Psoas muscle (tissue), 8 donors: ENCODE results near the gene TNFAIP1. TPM values are rescaled to one million over a fixed set of nuclear protein-coding genes. Genes with fewer than 3 reads are reported as not detected.
A peak's percentile ranks its signal among the peaks of the same experiment; 100 is the strongest.

Source experiments
- ATAC-seq, 4 donors: fragments of 200-7000 bp; cut with Tn5 transposase; one replicate each; pipeline ENCODE4 v1.9.1; 2020; ENCODE audit warnings: moderate library complexity in 3 of 4, mild to moderate bottlenecking in 2 of 4
- DNase-seq, 2 donors: peaks; one replicate each; pipeline ENCODE4 v3.0.0-alpha.2; 2020
- H3K27ac ChIP-seq: fragments of 200-600 bp; one replicate; pipeline ENCODE4 v1.8.0; 2022
- H3K27me3 ChIP-seq, 3 donors: fragments of 200-600 bp in 1 of 3; one replicate each; pipeline versions ENCODE4 v1.6.1 to v1.8.0; 2013 to 2022; ENCODE audit warnings: low read length in 2 of 3, mild to moderate bottlenecking in 2 of 3, moderate library complexity in 1 of 3; ENCODE audit not compliant: insufficient read depth in 3 of 3
- H3K36me3 ChIP-seq, 2 donors: fragments of 200-600 bp in 1 of 2; one replicate each; pipeline versions ENCODE4 v1.6.1 to v1.8.0; 2013 to 2022; ENCODE audit warnings: low read depth in 1 of 2, mild to moderate bottlenecking in 1 of 2, moderate library complexity in 1 of 2; ENCODE audit not compliant: insufficient read depth in 1 of 2
- H3K4me1 ChIP-seq: fragments of 200-600 bp; one replicate; pipeline ENCODE4 v1.8.0; 2022
- H3K4me3 ChIP-seq: fragments of 200-600 bp; one replicate; pipeline ENCODE4 v1.8.0; 2022; ENCODE audit warnings: mild to moderate bottlenecking
- H3K9me3 ChIP-seq: fragments of 200-600 bp; one replicate; pipeline ENCODE4 v1.8.0; 2022
- WGBS, 3 donors: extraction: QIAGEN DNeasy Blood & Tissue Kit; methylation state at CpG; one replicate each; pipeline versions ENCODE4 v1.1.6 to v1.1.7; 2013; 5-methylcytosine and 5-hydroxymethylcytosine counted together
- intact Hi-C, 2 donors: fragments of 100-400 bp; cut with DNase I; formaldehyde crosslinking; loops; one replicate each; pipeline versions ENCODE4 v1.11.0 to v1.14.2; 2022
- polyA plus RNA-seq, 3 donors: library from polyadenylated mRNA; stranded (reverse); fragments of 200-250 nt; gene quantifications; one replicate each; pipeline ENCODE4 v1.2.3, GENCODE V29; 2013
- total RNA-seq, 4 donors: library from RNA; stranded (reverse); fragmentation: NEBNext Ultra II Directional in 2 of 4; extraction: Animal tissue kit (Norgen Biotek cat#: 25700) in 2 of 4; gene quantifications; one replicate each; pipeline versions ENCODE4 v1.2.1 to v1.2.4, GENCODE V29; 2021 to 2023
- TF ChIP-seq, protein P1 (sequence below): fragments of 200-600 bp; IDR thresholded peaks from one replicate; pipeline ENCODE4 v1.8.0; 2022; ENCODE audit warnings: antibody characterized with exemption
- donor health status: healthy with polysubstance abuse.
- donor health status: DM: no; HTN: no; CAD: no; lungs with moderate emphysema.
- donor health status: Bipolar disorder and iron deficiency.
- donor health status: healthy.
- donor health status: DM: yes; HTN: yes; CAD: no.
- donor health status: DM: no; HTN: no; CAD: no.
- donor health status: DM: no; HTN: no; CAD: no.
- donor health status: DM: yes; HTN: yes; CAD: no.

Gene TNFAIP1
- total and polyA plus RNA-seq, 7 donors, result 13.0 to 32.6 (median 23.3) TPM

- intact Hi-C loops, result loop anchor here in 1 of 2 donors (2.0 kb wide), 1 partner anchor 20 kb away; no protein-coding TSS in a partner anchor
- 0 to 1% (median 0%) methylated on average over 65 to 80 of the region's 80 CpGs for whole genome bisulfite sequencing, 3 donors
- H3K36me3 ChIP-seq, result peaks cover 19 to 71% of the 10 kb centered on the region in 2 donors
- H3K4me1 ChIP-seq, result peaks cover 26% of the 10 kb centered on the region
- H3K27me3 ChIP-seq, result no peaks in the 10 kb centered on the region
- peak within 1 kb of the TSS; percentile 100 for H3K4me3 ChIP-seq
- peak within 1 kb of the TSS; percentile 97 for H3K27ac ChIP-seq
- peak; percentile 96 to 98 for DNase-seq
- peak; percentile 99 for ATAC-seq
- TF ChIP-seq, protein P1, sequence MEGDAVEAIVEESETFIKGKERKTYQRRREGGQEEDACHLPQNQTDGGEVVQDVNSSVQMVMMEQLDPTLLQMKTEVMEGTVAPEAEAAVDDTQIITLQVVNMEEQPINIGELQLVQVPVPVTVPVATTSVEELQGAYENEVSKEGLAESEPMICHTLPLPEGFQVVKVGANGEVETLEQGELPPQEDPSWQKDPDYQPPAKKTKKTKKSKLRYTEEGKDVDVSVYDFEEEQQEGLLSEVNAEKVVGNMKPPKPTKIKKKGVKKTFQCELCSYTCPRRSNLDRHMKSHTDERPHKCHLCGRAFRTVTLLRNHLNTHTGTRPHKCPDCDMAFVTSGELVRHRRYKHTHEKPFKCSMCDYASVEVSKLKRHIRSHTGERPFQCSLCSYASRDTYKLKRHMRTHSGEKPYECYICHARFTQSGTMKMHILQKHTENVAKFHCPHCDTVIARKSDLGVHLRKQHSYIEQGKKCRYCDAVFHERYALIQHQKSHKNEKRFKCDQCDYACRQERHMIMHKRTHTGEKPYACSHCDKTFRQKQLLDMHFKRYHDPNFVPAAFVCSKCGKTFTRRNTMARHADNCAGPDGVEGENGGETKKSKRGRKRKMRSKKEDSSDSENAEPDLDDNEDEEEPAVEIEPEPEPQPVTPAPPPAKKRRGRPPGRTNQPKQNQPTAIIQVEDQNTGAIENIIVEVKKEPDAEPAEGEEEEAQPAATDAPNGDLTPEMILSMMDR, result no peak
- no peaks in the 10 kb centered on the region for H3K9me3 ChIP-seq
Observed at GRCh38 chr17:28357061-28357900, 21.7 kb downstream of the TNFAIP1 start, which contains the start of gene POLDIP2. Gene POLDIP2, minus strand, starts transcription at chr17:28357527. Its CDS starts 79 bp downstream, at chr17:28357448.

- WGBS, 3 donors, result 1 to 4% (median 3%) methylated on average over 4 of the region's 4 CpGs
- Histone ChIP-seq H3K36me3 (peaks cover 19 to 71% of the 10 kb centered on the region in 2 donors), H3K27me3 (no peaks in the 10 kb centered on the region), H3K4me3 (peak overlapping the region; percentile 100), H3K9me3 (no peaks in the 10 kb centered on the region), H3K4me1 (peaks cover 26% of the 10 kb centered on the region), H3K27ac (peak overlapping the region; percentile 97)
- TF ChIP-seq, protein P1, result no peak
- ATAC-seq, result no peak
- intact Hi-C loops, result loop anchor here in 1 of 2 donors (2.0 kb wide), 1 partner anchor 21 kb away; no protein-coding TSS in a partner anchor
- DNase-seq, result no peak
Observed at GRCh38 chr17:28357901-28358197, 22.3 kb downstream of the TNFAIP1 start.

- Histone ChIP-seq H3K9me3 (no peaks in the 10 kb centered on the region), H3K27ac (no peak overlapping the region), H3K4me1 (peaks cover 9% of the 10 kb centered on the region), H3K4me3 (no peak overlapping the region), H3K36me3 (peaks cover 11 to 72% of the 10 kb centered on the region in 2 donors), H3K27me3 (no peaks in the 10 kb centered on the region)
- no peak for ATAC-seq
- TF ChIP-seq, protein P1, result no peak
- WGBS, 3 donors, result 83 to 88% (median 86%) methylated on average over 5 of the region's 5 CpGs
- intact Hi-C loops, result no loop called here
- no peak for DNase-seq
Observed at GRCh38 chr17:28363186-28363585, 27.6 kb downstream of the TNFAIP1 start.

DNA sequence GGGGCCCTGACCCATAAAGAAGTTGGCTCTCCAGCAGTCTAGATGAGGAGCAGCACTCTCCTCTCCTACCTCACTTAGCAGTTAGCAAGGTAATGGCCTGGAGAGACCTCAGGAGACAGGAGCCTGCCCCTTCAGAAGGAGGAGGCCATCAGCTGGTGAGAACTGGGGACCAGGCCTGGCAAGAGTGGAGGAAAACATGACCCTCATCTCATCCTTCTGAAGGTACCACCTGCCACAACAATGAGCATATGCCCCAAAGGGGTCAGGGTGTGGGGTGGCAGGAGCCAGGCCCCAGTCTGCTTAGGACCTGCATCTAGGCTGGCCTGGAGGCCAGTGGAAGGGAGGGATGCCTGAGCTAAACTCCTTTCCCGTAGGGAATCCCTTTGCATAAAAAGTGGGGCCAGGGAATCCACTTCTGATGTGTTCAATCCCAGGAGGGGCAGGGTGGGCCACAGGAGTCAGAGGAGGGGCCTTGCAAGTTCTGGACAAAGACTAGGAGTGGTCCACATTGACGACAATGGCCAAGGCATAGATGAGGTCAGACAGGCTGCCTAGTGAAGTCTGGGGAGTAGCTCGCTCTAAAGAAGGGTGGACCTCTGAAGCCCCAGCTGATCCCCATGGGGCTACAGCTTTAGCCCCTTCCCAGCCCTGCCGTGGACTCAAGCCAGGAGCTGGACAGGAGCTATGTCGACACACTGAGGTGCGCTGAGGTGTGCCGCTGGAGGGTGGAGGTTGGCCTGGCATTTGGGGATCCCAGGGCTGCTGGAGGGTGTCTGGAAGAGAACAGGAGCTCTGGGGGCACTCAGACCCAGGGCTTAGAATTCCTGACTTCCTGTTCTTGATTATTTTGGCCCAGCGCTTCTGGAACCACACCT, 28.5 kb downstream of the TNFAIP1 start:
- ATAC-seq (no peak), DNase-seq (no peak)
- peaks cover 11 to 68% of the 10 kb centered on the region in 2 donors for H3K36me3 ChIP-seq
- 82 to 88% (median 82%) methylated on average over 8 of the region's 8 CpGs for WGBS, 3 donors
- no peak overlapping the region for H3K27ac ChIP-seq
- TF ChIP-seq, protein P1, result no peak
- intact Hi-C loops, result no loop called here
- no peak overlapping the region for H3K4me3 ChIP-seq
- H3K27me3 ChIP-seq, result no peaks in the 10 kb centered on the region
- peaks cover 1% of the 10 kb centered on the region for H3K4me1 ChIP-seq
- H3K9me3 ChIP-seq, result no peaks in the 10 kb centered on the region
